GM21825 (cell line): ENCODE data around the gene GCA.

Experiments
- ATAC-seq: cut with Tn5 transposase; IDR thresholded peaks from one replicate; pipeline ENCODE4 v1.9.1; 2021; ENCODE audit warnings: mild to moderate bottlenecking, moderate library complexity; ENCODE audit not compliant: unreplicated experiment

GCA gene

GRCh38 chr2:162327806-162328205 is 16.1 kb upstream of the GCA start:
- ATAC-seq, result no peak

DNA sequence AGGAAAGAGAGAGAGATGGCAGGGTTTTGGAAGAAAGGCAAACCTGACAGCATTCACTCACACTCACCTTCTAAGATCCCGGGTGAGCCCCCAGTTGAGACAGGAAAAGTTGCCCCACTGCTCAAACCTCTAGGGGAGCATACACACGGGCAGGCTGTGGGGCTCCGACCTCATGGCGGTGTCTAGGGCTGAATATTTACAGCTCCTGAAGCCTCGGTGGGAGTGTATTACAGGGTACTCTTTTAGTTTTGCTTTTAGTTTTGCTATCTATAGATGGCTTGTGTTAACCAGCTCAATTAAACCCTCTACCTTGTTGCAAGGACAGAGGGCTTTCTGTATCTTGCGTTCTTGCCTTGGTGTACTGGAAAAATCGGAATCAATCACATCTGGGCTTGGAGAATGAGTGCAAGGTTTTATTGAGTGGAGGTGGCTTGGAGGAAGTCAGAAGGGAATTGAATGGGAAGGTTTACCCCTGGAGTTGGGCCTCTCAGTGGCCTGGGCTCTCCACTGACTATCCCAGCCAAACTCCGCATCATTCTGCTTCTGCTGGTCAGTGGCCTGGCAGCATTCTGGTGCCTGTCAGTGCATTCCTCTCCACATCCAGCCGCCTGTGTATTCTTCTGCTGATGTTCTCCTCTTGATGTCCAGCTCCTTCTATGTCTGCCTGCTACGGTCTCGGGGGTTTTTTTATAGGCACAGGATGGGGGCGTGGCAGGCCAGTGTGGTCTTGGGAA is 15.3 kb upstream of the GCA start:
- ATAC-seq, result peak; percentile 67

GRCh38 chr2:162330881-162331280 is 13.1 kb upstream of the GCA start:
- ATAC-seq, result no peak

- peak; percentile 60 for ATAC-seq
These were observed 10.0 kb upstream of the GCA start for GRCh38 chr2:162333968-162334367.

DNA sequence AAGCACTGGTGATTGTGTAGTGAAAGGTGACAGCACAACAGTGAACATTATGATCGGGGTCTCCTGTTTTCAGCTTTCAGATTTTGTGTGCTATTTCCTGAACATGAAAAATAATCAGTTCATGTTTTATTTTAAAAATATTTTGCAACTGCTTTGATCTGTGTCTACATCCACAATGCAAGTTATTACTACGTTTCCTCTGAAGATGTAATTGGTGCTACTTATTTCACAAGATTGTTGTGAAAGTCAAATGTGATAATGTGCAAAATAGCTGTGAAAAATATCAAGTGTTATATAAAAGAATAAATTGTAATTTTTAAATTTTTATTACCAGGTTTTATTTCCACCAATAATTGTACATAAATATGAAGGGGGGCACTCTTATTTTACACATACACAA is 6.1 kb upstream of the GCA start:
- no peak for ATAC-seq

DNA sequence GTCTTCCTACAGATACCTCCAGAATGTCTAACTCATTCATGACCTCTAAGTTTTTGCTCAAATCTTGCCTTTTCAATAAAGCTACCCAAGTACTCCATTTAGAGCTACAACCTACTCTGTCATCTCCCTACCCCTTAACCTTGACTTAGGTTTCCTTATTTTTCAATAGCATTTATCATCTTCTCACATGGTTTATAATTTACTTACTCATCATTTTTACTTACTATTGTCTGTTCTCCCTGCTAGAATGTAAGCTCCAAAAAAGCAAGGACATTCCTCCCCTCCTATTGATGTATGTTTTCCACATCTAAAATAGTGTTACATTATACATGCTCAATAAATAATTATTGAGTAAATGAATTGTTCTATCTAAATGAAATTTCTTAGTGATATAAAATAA is 3.1 kb upstream of the GCA start:
- ATAC-seq, result no peak

GRCh38 chr2:162342321-162342720 is 1.6 kb upstream of the GCA start:
- no peak for ATAC-seq

- no peak for ATAC-seq
These were observed 1.1 kb upstream of the GCA start for GRCh38 chr2:162342841-162343240.

GRCh38 chr2:162343492-162343823 is 474 bp upstream of the GCA start:
- no peak for ATAC-seq

- ATAC-seq, result no peak
These were observed 652 bp downstream of the GCA start for GRCh38 chr2:162344617-162344950.

DNA sequence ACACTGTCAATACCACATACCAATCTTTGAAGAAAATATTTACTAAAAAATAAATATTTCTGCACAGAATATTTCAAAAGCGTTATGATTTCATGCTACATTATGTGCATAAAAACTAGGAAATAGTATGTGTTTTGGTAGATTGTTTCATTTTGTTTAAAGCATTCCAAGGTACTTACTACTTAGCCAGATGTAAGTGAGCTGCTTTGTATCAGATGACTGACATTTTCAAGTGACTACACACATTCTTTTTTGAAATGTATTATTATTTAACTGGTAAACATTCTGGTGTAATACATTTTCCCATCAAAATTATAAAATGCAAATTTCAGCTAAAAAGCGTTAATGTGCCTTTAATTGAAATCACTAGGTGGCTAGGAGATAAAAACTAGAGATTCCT is 21.5 kb downstream of the GCA start:
- no peak for ATAC-seq

DNA sequence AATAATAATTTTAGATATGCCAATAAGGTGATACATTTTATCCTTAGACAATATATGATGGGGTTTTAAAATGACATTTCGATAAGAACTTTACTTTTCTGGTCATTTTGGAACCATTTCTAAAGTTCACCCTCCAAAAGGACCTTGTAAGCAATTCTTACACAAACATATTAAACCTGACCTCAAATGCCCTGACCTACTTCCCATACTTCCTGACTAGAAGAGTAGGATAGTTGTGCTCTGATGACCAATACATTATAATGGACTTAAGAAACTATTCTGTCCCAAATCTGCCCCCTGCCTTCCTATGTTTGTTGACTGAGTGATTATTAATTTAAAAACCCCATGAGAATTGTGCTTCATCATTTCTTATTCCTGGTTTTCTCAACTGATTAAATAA is 24.6 kb downstream of the GCA start:
- ATAC-seq, result no peak

DNA sequence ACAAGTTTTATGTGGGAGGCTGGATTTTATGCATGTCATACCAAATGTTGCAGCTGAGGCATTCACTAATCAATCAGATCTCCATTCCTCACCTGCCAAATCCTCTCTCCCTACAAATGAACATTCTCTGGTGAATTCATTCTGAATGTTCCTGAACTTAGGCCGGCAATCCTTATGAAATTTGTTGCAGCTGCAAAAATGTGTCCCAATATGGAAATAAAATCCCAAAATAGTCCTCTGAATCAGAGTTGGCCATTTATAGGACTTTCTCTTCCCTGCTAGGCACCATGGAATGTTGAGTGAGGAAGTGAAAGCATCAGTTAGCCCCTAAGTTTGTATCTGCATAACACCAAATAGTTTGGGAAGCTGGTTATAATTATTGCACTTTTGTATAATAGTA is 25.6 kb downstream of the GCA start:
- no peak for ATAC-seq

DNA sequence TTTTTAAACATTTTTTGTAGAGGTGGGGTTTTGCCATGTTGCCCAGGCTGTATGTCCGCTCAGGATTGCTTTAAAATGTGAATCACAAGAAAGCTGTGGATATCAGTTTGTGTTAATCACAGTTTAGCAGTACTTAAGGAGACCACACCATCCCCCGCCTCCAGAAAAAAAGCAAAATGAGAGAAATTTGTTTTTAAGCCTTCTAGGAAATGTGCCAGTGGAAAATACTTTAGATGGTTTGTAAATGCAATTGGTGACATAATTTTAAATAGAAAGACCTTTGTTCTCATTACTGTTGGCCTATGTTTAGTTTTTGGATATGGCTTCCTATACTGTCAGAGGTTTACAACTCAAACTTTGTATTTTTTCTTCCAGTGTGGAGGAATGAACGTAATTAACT is 27.0 kb downstream of the GCA start:
- ATAC-seq, result no peak

- ATAC-seq, result no peak
These were observed 28.9 kb downstream of the GCA start for GRCh38 chr2:162372818-162373217.

- ATAC-seq, result no peak
These were observed 36.0 kb downstream of the GCA start for GRCh38 chr2:162379719-162380580.

DNA sequence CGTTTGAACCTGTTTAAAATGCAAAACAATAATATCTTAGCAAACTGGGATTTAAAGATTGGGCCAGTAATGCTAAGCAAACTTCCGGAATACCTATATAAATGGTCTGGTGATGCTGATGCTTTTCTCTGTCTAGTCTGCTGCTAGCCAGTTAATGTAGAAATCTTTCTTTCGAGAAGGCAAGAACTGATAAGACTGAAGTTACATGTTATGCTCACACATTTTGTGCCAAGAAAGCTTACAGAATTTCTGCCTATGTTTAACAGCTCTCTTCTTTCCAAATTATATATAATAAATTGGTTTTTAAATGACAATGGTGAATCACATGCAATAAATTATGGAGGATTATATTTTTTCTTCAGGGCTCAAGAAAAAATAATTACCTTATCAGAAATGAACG is 37.9 kb downstream of the GCA start:
- no peak for ATAC-seq

DNA sequence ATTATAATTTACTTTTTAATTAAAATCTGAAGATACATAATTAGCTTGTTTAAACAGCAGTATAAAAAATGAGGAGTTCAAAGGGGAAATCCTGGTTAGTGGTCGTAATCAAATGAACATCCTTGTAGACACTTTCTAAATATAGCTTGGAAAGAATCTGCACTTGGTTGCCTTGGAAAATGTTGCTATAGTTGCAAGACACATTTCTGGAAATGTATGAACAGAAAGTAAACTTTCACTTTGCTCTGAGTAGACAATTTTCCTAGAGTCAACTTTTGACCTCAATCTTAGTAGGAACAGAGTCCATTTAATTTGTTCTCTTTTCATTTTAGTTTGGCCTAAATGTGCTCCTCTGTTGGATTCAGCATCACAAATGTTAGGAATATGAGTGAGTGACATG is 38.3 kb downstream of the GCA start:
- no peak for ATAC-seq

- no peak for ATAC-seq
These were observed 41.6 kb downstream of the GCA start for GRCh38 chr2:162385536-162385935.

DNA sequence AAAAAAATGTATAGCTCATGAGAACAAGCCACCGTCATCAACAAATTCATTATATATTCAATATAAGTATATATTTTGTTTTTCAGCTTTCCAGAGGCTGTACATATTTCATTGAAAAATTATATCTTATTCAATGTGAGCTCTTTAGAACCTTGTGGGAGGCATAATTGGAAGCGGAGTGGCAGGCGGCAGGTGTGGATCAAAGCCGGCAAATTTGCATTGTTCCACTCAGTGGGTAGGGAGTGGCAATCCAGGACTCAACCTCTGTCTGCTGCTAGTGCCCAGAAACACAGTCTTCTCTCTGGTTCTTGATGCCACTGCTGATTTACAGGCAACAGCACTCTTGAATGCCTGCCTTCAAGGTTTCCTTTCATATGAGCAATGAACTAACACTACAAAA is 46.9 kb downstream of the GCA start:
- ATAC-seq, result no peak

DNA sequence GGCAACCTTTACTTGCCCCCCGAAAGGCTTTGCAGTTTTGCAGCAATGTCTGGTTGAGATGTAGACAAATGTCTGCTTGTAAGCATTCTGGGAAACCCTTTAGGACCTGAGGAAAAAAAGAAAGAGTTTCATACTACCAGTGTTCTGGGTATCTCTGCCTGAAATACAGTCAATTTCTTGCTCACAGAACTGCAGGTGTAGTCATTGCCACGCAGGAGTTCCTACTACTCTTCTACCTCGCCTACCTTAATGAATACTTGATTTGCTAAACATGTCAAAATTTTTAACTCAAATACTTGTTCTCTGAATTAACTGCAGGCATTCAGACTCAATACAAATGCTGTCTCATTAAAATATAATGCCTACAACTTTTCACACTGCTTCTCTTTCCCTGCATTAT is 56.4 kb downstream of the GCA start:
- ATAC-seq, result no peak

DNA sequence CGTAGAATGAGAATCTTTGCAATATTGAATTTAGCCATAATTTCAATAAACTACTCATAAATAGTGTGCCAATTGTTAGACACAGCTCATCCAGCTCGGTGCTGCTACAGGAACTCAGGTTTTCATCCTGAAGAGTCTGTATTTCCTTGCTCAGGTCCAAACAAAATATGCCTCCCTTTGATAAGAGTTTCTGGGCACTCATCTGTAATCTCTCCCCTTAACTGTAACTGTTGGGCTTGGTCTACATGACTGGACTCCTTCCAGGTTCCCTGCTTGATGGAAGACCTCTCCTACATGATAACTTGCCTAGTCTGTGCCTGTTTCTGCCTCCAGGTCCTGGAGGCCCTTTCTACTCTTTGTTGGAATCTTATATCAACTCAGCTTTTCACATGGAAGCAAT is 57.9 kb downstream of the GCA start:
- ATAC-seq, result no peak

GRCh38 chr2:162403884-162404283 is 60.0 kb downstream of the GCA start:
- no peak for ATAC-seq
